Ovary (tissue), 9 donors: ENCODE results near the gene KLRC3. TPM values are rescaled to one million over a fixed set of nuclear protein-coding genes. Genes with fewer than 3 reads are reported as not detected.
"Not testable (repeated sequence)": the region's sequence is repeated elsewhere in the genome, so short reads cannot be mapped to it uniquely, and the experiment has no call there.

Experiments used
- DNase-seq, 5 donors: peaks; one replicate each; pipeline ENCODE4 v3.0.0-alpha.2; 2019 to 2020
- H3K27ac ChIP-seq, 2 donors: fragments of 200-600 bp; one replicate each; pipeline versions ENCODE4 v1.5.1 to v1.8.0; 2019 to 2022
- H3K27me3 ChIP-seq: fragments of 200-600 bp; one replicate; pipeline ENCODE4 v1.8.0; 2022
- H3K36me3 ChIP-seq: fragments of 200-600 bp; sonication (generic); one replicate; pipeline ENCODE4 v1.5.1; 2019
- H3K4me1 ChIP-seq: one replicate; pipeline ENCODE4 v1.8.1; 2013; ENCODE audit warnings: mild to moderate bottlenecking, moderate library complexity; ENCODE audit not compliant: insufficient read depth
- H3K4me3 ChIP-seq: fragments of 200-600 bp; sonication (generic); one replicate; pipeline ENCODE4 v1.5.1; 2017
- H3K9me3 ChIP-seq, 2 donors: fragments of 200-600 bp in 1 of 2; sonication (generic) in 1 of 2; one replicate each; pipeline versions ENCODE4 v1.5.1 to v1.8.1; 2013 to 2019; ENCODE audit warnings: mild to moderate bottlenecking in 1 of 2, moderate library complexity in 1 of 2
- EP300 ChIP-seq: sonication (generic); formaldehyde crosslinking; IDR thresholded peaks from one replicate; pipeline ENCODE4 v1.6.1; 2017; ENCODE audit warnings: antibody characterized with exemption
- POLR2A ChIP-seq: fragments of 450-650 bp; IDR thresholded peaks from one replicate; pipeline ENCODE4 v1.6.1; 2017; ENCODE audit warnings: antibody characterized with exemption, mild to moderate bottlenecking, moderate library complexity
- WGBS, 3 donors: extraction: QIAGEN DNeasy Blood & Tissue Kit in 1 of 3; methylation state at CpG; one replicate each; pipeline versions ENCODE4 v1.1.5 to v1.1.7; 2013 to 2017; 5-methylcytosine and 5-hydroxymethylcytosine counted together
- intact Hi-C, 4 donors: fragments of 100-400 bp; cut with DNase I; formaldehyde crosslinking; loops; one replicate each; pipeline versions ENCODE4 v1.11.0 to v1.15.1; 2022 to 2023
- polyA plus RNA-seq, 2 donors: library from polyadenylated mRNA; stranded (reverse); fragments of 200-250 nt in 1 of 2; fragments of 350-450 nt in 1 of 2; fragmentation: Illumina TruSeq in 1 of 2; extraction: RNeasy Lipid Tissue Mini Kit (QIAGEN cat#74804) in 1 of 2; gene quantifications; one replicate each; pipeline ENCODE4 v1.2.3, GENCODE V29; 2013 to 2014
- total RNA-seq, 7 donors: library from RNA; depleted of rRNA in 2 of 7; stranded (reverse); fragments of >200 nt in 2 of 7; fragmentation: NEBNext Ultra II Directional in 3 of 7; extraction: Animal tissue kit (Norgen Biotek cat#: 25700) in 3 of 7; gene quantifications; one replicate each; pipeline versions ENCODE4 v1.1.0 to v1.2.4, GENCODE V29; 2016 to 2023
- TF ChIP-seq, protein P1 (sequence below), 3 donors: fragments of 450-650 bp in 2 of 3; fragments of 200-600 bp in 1 of 3; IDR thresholded peaks; one replicate each; pipeline versions ENCODE4 v1.5.1 to v1.8.0; 2016 to 2022; ENCODE audit warnings: antibody characterized with exemption in 3 of 3, mild to moderate bottlenecking in 1 of 3
- donor health status: DM: no; HTN: no; CAD: no; lungs with moderate emphysema.
- donor health status: DM: no; HTN: no; CAD: no.
- donor health status: Bipolar disorder and iron deficiency.
- donor health status: DM: yes; HTN: yes; CAD: no.
- donor health status: DM: no; HTN: no; CAD: no.
- donor health status: DM: yes; HTN: yes; CAD: no.

KLRC3 gene
- total and polyA plus RNA-seq, 9 donors = 0.19 to 0.90 (median 0.65) TPM; not detected in 5

DNA sequence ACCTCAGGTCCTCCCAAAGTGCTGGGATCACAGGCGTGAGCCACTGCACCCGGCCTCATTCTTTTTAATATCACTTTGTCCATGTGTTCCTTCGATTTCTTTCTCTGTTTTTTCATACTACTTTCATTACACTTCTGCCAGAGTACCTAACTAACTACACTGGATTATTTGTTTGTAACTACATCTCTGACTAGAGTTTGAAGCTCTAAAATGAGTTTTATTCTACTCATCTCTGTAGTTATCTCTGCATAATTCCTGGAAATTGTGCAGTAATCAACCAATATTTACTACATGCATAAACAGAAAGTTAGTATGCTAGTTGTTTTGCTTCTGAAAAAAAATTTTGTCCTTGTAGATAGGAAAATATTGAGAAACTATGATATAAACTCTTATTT, 45.8 kb downstream of the KLRC3 start:
- Histone ChIP-seq H3K27ac (no peak overlapping the region), H3K4me1 (no peaks in the 10 kb centered on the region), H3K36me3 (no peaks in the 10 kb centered on the region), H3K27me3 (peaks cover 1% of the 10 kb centered on the region), H3K9me3 (no peaks in the 10 kb centered on the region), H3K4me3 (no peak overlapping the region)
- WGBS, 3 donors = 84 to 94% (median 88%) methylated on average over 3 of the region's 3 CpGs
- no peak for DNase-seq
- intact Hi-C loops = no loop called here
- TF ChIP-seq, protein P1, sequence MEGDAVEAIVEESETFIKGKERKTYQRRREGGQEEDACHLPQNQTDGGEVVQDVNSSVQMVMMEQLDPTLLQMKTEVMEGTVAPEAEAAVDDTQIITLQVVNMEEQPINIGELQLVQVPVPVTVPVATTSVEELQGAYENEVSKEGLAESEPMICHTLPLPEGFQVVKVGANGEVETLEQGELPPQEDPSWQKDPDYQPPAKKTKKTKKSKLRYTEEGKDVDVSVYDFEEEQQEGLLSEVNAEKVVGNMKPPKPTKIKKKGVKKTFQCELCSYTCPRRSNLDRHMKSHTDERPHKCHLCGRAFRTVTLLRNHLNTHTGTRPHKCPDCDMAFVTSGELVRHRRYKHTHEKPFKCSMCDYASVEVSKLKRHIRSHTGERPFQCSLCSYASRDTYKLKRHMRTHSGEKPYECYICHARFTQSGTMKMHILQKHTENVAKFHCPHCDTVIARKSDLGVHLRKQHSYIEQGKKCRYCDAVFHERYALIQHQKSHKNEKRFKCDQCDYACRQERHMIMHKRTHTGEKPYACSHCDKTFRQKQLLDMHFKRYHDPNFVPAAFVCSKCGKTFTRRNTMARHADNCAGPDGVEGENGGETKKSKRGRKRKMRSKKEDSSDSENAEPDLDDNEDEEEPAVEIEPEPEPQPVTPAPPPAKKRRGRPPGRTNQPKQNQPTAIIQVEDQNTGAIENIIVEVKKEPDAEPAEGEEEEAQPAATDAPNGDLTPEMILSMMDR (IDR thresholded peaks at IDR 0.05) = no peak
- TF ChIP-seq EP300 (no peak), POLR2A (no peak)

DNA sequence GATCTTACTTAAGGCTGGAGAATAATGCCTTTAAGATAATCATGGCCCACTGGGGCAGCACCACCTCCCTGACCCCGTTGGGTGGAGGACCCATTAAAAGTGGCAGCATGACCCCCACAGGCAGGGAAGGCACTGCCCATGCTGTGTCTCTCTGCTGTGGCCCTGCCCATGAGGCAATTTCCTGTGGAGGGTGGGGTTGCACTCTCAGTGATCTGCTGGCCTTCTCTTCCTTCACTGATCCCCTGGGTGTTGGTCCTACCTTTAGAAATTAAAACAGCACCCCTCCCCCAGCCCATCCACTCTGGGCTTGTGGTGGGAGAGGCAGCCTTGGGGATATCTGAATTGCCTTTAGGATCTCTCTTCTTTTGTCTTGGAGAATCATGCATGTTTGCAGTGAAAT, 47.8 kb downstream of the KLRC3 start:
- WGBS, 3 donors = 38 to 78% (median 47%) methylated on average over 1 of the region's 1 CpG
- Histone ChIP-seq H3K4me1 (peaks cover under 1% of the 10 kb centered on the region), H3K4me3 (no peak overlapping the region), H3K27ac (no peak overlapping the region), H3K27me3 (no peaks in the 10 kb centered on the region), H3K9me3 (no peaks in the 10 kb centered on the region), H3K36me3 (no peaks in the 10 kb centered on the region)
- no peak for DNase-seq
- TF ChIP-seq, protein P1 (IDR thresholded peaks at IDR 0.05) = no peak
- TF ChIP-seq EP300 (no peak), POLR2A (no peak)
- intact Hi-C loops = no loop called here

DNA sequence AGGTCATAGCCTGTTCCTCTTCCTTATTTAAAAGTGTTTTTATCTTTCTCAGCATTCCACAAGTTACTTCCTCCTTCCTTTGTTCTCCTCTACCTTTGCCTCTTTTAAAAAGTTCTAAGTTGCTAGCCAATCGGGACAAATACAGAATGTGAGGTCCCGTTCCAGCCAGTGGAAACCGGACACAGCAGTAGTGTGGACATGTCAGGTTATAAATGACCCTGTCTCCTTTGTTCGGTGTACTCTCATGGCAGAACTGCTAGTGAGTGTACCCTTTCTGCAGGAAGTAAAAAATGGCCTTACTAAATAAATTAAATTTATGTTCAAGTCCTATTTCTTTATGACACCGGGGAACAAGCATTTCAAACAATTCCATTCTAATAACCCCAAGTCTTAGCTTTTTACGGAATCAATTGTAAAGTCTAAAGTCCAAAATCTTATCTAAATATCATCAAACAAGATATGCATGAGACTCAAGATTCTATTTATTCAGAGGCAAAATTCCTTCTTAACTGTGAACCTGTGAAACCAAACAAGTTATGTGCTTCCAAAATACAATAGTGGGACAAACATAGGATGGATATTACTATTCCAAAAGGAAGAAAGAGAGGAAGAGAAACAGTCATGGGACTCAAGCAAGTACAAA, 48.4 kb downstream of the KLRC3 start:
- H3K4me3 ChIP-seq, DNase-seq, H3K4me1 ChIP-seq, intact Hi-C loops, H3K36me3 ChIP-seq, H3K9me3 ChIP-seq, H3K27me3 ChIP-seq, H3K27ac ChIP-seq: not testable (repeated sequence)
- WGBS, 3 donors = 90 to 92% (median 91%) methylated on average over 6 of the region's 6 CpGs

- DNase-seq = no peak
- intact Hi-C loops = loop anchor here in 2 of 4 donors (10.0 kb wide), 3 partner anchors 155 to 505 kb away; partner anchors contain the start of genes GABARAPL1 (in 2 of the 2), CLEC2B (in 1 of the 2) and YBX3 (in 1 of the 2)
- TF ChIP-seq POLR2A = no peak
- TF ChIP-seq EP300 = no peak
- 81 to 89% (median 84%) methylated on average over 8 of the region's 8 CpGs for WGBS, 3 donors
- Histone ChIP-seq H3K4me1 (peaks cover 9% of the 10 kb centered on the region), H3K36me3 (no peaks in the 10 kb centered on the region), H3K4me3 (no peak overlapping the region), H3K27me3 (no peaks in the 10 kb centered on the region), H3K9me3 (no peaks in the 10 kb centered on the region), H3K27ac (peak overlapping the region in 1 of 2 donors; percentile 96)
These were observed 50.6 kb downstream of the KLRC3 start for GRCh38 chr12:10369557-10370415.

GRCh38 chr12:10368206-10369171, 51.9 kb downstream of the KLRC3 start:
- Histone ChIP-seq H3K4me1 (peaks cover 9% of the 10 kb centered on the region), H3K4me3 (no peak overlapping the region), H3K27me3 (no peaks in the 10 kb centered on the region), H3K36me3 (no peaks in the 10 kb centered on the region), H3K27ac (peak overlapping the region; percentile 70 to 96), H3K9me3 (no peaks in the 10 kb centered on the region)
- TF ChIP-seq, protein P1 (IDR thresholded peaks at IDR 0.05) = no peak
- no peak for TF ChIP-seq EP300
- no peak for TF ChIP-seq POLR2A
- intact Hi-C loops = loop anchor here in 2 of 4 donors (10.0 kb wide), 3 partner anchors 154 to 504 kb away; partner anchors contain the start of genes GABARAPL1 (in 2 of the 2), CLEC2B (in 1 of the 2) and YBX3 (in 1 of the 2)
- WGBS, 3 donors = 8 to 20% (median 13%) methylated on average over 10 of the region's 10 CpGs
- DNase-seq = peak in 3 of 5 donors; percentile 51 to 64 (median 53)

DNA sequence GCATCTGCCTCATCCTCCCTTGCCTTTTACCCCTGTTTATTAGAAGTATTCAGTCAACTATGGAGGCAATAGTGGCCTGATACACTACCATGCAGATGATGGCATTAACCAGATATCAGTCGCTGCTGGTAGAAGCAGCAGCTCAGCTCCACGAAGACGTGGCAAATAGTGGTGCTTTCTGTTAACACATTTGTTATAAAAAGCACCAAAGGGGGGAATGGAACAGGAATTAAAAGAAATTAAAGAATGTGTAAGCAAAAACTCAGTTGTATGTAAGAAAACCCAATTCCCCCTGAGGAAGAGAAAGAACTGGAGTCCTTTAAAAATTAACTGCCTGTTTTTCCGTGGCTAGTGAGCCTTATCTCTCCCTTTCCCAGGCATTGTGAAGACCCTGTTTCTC, 52.7 kb downstream of the KLRC3 start:
- H3K27me3 ChIP-seq, H3K4me1 ChIP-seq, H3K9me3 ChIP-seq, H3K4me3 ChIP-seq, DNase-seq, H3K36me3 ChIP-seq: not testable (repeated sequence)
- H3K27ac ChIP-seq = peak overlapping the region in 1 of 2 donors; percentile 96
- intact Hi-C loops = loop anchor here in 3 of 4 donors (2.0 to 10.0 kb wide), 4 partner anchors 153 to 503 kb away; partner anchors contain the start of genes GABARAPL1 (in 2 of the 3), CLEC2B (in 1 of the 3) and YBX3 (in 1 of the 3)
- WGBS, 3 donors = 39 to 52% (median 51%) methylated on average over 4 of the region's 4 CpGs
